GM19468 (cell line): ENCODE results near the gene PDXDC1.
A peak's percentile ranks its signal among the peaks of the same experiment; 100 is the strongest.
"Not testable (repeated sequence)": the region's sequence is repeated elsewhere in the genome, so short reads cannot be mapped to it uniquely, and the experiment has no call there.

Source experiments
- ATAC-seq: cut with Tn5 transposase; IDR thresholded peaks from one replicate; pipeline ENCODE4 v1.9.1; 2021; ENCODE audit warnings: mild to moderate bottlenecking, moderate library complexity, moderate number of reproducible peaks; ENCODE audit not compliant: unreplicated experiment; ENCODE audit errors: extremely low read depth

Gene PDXDC1

GRCh38 chr16:15005357-15006132, 30.7 kb downstream of the PDXDC1 start:
- not testable (repeated sequence) for ATAC-seq

DNA sequence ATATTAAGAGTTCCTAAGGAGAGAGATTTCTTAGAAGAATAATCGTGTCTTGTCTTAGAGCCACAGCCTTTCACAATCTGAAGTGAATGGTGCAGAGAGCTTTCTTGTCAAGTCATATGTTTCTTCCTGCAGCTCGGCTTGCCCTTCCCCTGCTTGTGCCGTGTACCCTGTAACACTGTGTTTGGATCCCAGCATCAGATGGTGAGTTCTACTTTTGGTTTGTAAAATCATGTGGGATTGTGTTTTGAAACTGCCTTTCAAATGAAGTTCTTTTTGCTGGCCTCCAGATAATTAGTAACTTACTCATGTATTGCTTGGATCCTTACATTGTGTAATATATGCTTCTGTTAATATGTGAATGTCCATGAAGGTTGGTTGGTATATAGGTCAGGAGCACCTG, 33.8 kb downstream of the PDXDC1 start:
- not testable (repeated sequence) for ATAC-seq

GRCh38 chr16:15012941-15013340, 38.1 kb downstream of the PDXDC1 start:
- ATAC-seq, result not testable (repeated sequence)

DNA sequence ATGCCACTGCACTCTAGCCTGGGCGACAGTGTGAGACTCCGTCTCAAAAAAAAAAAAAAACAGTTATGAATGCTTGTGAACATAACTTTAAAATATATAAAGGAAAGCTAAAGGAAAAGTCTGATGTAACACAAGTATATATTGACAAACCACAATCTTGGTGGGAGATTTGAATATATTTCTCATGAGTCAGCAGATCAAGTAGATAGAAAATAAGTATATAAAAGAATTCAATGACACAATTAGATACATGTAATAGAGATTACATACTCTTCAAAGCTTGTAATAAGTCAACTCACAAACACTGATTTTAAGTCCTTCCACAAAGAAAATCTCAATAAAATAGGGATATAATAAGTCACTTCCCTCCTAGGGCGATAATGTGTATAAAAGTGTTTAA, 40.8 kb downstream of the PDXDC1 start:
- not testable (repeated sequence) for ATAC-seq

- ATAC-seq, result not testable (repeated sequence)
These were observed 41.5 kb downstream of the PDXDC1 start for GRCh38 chr16:15016354-15016753.

- not testable (repeated sequence) for ATAC-seq
These were observed 42.2 kb downstream of the PDXDC1 start for GRCh38 chr16:15016951-15017580.

- not testable (repeated sequence) for ATAC-seq
These were observed 46.6 kb downstream of the PDXDC1 start for GRCh38 chr16:15021429-15021828.

DNA sequence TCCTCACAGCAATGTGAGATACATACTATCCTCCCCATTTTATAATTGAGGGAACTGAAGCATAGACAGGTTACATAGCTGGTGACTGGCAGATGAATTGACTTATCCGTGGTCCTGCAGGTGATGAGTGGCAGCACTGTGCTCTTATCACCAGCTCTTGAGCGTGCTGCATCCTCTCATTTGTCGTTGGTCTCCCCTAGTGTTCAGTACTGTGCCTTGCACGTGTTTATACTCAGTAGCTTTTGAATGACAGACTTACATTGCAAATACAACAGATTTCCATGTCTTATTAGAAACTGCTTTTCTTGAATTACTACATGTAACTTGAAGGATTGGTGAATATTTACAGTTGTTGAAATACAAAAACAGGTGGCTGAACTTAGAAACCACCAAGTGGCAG, 47.4 kb downstream of the PDXDC1 start:
- peak; percentile 66 for ATAC-seq

DNA sequence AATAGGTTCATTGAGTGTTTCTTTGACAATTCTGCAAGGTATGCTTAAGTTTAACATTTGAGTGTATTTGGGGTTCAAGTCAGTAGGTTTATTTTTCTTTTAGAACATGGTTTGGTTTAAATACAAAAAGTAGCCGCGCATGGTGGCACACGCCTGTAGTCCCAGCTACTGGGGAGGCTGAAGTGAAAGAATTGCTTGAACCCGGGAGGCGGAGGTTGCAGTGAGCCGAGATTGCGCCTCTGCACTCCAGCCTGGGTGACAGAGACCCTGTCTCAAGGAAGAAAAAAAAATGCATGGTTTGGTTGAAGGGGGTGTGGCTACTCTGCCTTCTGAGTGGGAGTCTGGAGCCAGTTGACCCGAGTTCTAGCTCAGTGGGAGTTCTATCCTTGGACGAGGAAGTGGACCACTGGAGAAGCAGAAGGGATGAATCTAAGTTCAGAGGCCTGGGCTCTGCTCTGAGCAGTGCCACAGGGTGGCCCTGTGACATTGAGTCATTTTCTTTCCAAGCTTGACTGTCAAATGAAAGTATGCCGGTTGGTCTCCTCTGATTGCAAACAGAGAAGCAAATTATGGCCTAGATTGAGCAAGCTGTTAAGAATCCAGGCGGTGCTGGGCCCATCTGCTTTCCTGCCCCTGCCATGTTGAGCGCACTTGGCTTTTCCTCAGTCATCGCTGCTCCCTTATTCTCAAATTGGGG, 48.7 kb downstream of the PDXDC1 start:
- not testable (repeated sequence) for ATAC-seq

DNA sequence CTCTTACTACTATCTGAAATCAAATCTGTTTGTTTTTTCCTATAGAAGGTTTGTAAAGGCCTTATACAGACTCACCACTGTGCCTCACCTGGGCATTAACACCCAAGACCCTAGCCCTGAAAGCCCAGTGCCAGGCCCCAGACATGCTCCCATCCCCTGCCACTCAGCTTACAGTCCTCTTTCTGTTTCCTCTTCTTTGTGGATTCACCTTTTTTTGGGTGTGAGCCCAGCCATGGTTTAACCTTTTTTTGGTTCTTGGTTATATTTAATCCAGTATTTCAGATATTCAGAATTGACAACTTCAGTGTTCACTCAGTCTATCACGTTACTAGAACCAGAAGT, 50.0 kb downstream of the PDXDC1 start:
- not testable (repeated sequence) for ATAC-seq

DNA sequence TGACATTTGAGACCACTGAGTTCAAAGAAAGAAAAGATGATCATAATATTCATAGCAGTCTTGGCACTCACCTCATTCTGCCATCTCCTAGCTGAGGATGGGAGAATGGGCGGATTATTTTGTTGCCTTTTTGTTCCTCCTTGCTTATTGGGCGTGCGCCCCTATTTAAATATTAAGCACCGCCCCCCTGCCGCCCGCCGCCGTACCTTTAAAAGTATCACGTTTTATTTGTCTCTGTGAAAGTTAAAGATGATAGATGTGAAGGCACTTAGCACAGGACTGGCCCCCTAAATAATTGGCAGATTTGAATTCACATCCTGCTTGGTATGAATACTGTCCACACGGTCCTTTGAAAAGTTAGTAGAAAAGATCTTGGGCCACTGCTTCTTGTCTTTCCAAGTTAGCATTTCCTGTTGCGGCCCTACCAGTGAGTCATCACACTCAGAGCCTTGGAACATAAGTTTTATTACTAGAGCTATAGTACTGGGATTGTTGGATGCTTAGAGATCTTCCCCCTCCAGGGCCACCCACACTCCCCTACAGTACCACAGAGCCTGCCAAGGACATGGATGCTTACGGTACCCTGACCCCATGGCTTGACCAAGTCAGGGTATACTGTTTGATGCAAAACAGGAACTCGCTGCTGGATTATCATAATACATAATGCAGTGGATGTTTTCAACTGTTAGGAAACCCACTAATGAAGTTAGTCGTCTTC, 50.6 kb downstream of the PDXDC1 start:
- ATAC-seq, result not testable (repeated sequence)

GRCh38 chr16:15027051-15027450, 52.2 kb downstream of the PDXDC1 start:
- ATAC-seq, result not testable (repeated sequence)

GRCh38 chr16:15027503-15028344, 52.9 kb downstream of the PDXDC1 start:
- ATAC-seq, result not testable (repeated sequence)

DNA sequence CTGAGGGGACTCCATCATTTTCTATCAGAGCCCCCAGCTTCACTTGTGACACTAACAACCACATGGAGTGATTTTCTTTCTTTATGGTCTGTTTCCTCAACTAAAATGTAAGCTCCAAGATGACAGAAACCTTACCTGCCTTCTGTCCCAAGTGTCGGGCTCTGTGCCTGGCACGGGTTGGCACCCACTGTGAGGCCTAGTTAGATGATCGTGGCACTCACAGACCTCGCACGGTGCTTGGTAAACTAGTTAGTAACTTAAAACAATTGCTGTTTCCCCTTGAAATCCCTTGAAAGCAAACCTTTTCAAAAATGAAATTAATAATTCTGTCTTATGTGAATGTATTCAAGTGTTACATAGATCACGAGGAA, 53.5 kb downstream of the PDXDC1 start:
- ATAC-seq, result not testable (repeated sequence)

GRCh38 chr16:15028801-15029698, 54.2 kb downstream of the PDXDC1 start:
- ATAC-seq, result not testable (repeated sequence)

DNA sequence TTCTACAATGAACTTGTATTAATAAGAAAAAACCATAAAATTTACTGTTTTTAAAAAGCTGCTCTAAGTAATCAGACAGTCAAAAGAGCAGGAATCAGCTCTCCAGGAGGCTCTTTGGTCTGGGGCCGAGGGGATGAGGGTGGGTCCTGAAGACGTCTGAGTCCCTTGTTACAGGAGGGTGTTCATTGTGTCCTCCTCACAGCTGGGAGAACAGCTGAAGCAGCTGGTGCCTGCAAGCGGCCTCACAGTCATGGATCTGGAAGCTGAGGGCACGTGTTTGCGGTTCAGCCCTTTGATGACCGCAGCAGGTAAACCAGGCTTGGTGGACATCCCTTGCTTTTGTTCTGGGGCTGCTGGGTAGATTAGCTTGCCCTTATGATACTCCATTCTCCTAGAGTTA, 54.9 kb downstream of the PDXDC1 start:
- not testable (repeated sequence) for ATAC-seq

- no peak for ATAC-seq
These were observed 56.4 kb downstream of the PDXDC1 start for GRCh38 chr16:15031179-15031578.

DNA sequence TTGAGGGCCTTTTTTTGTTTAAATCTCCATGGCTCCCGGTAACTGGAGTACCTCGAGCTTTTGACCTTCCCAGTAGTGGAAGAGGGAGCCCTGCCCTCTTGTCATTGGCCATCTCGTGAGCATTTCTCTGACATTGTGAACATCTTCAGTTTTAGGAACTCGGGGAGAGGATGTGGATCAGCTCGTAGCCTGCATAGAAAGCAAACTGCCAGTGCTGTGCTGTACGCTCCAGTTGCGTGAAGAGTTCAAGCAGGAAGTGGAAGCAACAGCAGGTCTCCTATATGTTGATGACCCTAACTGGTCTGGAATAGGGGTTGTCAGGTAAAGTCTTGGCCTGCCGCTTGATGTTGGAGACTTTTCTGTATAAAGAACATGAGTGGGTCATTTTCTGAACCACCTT, 56.8 kb downstream of the PDXDC1 start:
- ATAC-seq, result no peak
